NCI-H2227 treated with DMSO at 0.1 percent for 48 hours (cell line): ENCODE data around the gene ARHGEF38.
"Not testable (repeated sequence)": the region's sequence is repeated elsewhere in the genome, so short reads cannot be mapped to it uniquely, and the experiment has no call there.

ENCODE experiments used
- DNase-seq: peaks from one replicate; lab custom pipeline; 2025; lab: John Stamatoyannopoulos, UW

ARHGEF38 gene

DNA sequence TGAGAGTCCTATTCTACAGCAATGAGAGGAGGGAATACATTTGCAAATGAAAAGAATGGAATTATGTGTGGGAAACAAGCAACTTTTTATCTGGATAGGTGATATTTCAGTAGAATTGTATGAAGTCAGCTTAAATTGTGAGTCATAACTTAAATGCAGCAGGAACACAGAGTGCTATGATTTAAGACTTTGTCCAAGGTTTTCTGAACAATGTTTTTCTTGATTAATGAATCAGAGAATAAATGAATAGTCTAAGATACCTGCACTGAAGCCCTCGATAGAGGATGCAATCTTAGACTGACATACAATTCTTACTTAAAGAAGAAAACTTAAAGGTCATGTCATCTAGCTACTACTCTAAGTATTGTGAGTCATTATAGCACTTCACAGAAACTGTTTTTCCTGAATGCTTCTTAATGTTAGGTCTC, 8.0 kb downstream of the ARHGEF38 start:
- DNase-seq: no peak

DNA sequence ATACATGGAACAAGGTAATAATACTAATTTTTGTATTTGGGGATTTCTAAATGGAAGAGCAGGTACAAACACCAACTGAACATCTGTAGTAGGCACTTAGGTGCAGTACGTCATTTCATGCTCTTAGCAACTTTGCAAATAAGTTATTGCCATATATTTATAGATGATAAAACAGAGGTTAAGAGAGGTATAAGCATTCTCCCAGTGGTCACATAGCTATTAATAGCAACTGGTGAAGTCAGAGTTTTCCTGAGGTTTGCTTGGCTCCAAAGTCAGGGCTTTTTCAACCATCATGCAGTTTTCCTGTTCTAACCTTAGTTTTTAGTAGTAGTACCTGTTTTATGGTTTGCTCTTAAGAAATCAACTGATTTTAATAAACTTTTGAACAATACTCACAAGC, 10.9 kb downstream of the ARHGEF38 start:
- DNase-seq: no peak

DNA sequence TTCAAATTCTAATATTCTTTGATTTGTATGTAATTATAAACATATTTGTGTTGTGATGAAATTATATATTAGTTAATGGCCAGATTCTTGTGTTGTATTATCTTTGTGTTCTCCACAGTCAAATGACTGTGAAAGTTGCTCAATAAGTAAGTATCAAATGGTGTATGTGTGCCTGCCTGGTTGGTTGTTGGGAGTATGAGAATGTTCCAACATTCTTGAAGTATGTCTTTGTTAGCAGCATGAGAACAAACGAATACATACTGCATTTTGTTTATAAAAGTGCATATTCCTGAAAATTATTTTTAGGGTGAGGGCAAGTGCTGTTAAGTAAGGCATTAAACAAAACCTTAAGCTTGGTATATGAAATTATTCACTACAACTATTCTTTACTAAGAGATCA, 16.2 kb downstream of the ARHGEF38 start:
- DNase-seq: no peak

DNA sequence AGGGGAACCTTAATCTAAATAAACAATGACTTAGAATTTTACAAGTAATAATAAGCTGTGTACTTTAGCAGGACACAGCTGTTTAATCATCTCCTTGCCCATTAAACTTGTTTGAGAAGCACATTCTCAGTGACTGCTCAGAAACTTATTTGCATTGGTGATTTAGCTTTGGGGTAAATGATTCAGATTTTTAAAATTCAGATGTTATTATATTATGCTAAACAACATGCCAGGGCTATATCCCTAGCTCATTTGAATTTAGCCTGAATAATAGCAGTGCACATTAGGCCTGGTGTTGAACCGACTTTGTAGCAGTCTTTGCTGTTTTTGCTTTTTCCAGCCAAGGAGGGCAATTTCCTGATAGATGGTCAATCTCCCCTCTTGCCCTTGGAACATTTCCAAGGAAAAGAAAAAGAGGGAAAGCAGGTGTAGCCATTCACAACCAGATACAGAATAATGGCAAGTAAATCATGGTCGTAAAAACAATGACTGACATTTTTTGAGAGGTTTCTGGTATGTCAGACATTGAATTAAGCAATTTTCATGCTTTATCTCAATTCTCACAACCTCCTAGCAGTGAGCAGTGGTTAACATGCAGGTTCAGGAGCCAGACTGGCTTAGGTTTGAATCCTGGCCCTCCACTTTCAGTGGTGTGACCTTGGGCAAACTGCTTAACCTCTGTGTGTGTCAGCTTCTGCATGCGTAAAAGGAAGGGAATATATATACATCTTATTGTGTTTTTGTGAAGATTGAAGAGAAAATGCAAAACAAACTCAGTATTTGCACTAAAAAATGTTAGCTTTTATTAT, 16.8 kb downstream of the ARHGEF38 start:
- no peak for DNase-seq

DNA sequence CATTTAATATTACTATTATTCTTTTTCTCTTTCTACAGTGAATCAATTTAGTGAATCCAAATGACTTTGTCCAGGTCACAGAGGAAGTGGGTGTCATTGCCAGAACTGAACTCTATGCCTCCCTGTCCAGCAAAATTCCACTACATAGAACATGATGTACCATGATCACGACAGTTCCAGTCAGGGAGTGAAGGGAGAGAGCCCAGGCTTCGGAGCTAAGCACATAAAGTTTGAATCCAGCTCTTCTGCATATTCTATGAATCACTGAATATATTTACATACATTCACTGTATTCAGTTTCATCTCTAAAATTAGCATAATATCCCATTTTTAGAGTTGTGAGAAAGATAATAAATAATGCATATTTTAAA, 17.4 kb downstream of the ARHGEF38 start:
- no peak for DNase-seq

DNA sequence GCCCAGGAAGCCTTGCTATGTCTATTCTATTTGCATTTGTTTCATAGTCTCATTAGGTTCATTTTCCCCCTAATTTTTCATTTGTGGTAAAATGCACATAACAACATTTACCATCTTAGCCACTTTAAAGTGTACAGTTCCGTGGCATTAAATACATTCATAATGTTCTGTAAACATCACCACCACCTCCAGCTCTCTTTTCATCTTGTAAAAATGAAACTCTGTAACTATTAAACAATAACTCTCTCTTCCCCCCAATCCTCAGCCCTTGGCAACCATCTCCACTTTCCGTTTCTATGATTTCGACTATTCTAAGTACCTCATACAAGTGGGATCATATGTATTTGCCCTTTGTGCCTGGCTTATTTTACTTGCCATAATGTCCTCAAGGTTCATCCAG, 19.9 kb downstream of the ARHGEF38 start:
- DNase-seq: no peak

DNA sequence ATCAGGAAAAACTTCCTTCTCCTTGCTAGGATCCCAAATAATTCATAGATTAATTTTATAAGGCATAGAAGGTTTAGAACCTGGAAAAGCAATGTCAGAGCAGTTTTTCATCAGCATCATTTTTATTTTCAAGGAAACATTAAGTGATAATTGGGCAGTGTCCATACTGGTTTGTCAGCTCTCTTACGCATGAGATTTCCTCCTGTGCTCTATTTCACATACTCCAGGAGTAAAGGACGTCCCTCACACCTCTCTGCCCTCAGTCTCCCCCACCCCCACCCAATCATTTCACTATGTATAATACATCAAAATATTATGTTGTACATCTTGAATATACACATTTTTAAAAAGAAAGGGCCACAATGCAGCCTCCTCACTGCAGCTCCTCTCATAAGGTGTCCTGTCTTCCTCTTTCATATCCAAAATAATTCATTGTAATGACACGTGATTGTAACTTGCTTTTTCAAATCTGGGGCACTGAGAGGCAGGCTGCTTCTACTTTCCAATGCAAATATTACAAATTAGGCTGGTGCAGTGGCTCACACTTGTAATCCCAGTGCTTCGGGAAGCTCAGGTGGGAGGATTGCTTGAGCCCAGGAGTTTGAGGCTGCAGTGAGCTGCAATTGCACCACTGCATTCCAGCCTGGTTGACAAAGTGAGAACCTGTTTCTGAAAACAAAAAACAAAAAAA, 34.4 kb downstream of the ARHGEF38 start:
- DNase-seq: no peak

DNA sequence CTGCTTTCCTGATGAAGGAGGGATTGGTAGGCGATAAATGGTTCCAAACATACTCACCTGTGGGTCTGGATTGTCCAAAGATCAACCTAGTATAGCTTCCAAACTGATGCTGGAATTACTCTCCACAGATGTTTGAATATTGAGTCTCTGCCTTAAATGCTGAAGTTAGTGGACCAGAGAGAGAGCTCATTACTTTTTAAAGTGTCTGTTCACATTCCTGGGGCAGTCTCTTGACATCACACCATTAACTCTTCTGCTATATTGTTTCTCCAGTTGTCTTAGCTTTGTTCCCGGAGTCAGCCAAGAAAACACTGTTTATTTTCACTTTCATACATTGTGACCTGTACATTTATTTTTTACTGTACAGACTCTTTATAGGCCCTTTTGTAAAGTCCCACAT, 35.4 kb downstream of the ARHGEF38 start:
- no peak for DNase-seq

DNA sequence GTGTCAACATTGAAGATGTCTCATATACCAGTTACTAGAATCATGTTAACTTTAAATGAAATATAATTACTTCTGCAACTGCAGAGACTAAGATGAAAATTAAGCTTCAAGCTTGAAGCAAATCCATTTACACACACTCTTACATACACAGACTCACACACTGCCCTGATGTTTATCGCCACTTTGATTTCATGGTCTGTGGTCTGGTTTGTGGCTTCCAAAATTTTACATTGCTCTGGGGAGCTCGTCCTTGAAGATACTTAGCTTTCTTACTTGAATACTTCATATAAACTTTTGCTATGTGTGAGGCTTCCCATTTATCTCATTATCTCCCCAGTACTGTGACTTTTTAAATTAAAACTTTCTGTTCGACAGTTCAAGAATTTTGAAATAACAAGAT, 35.8 kb downstream of the ARHGEF38 start:
- no peak for DNase-seq

DNA sequence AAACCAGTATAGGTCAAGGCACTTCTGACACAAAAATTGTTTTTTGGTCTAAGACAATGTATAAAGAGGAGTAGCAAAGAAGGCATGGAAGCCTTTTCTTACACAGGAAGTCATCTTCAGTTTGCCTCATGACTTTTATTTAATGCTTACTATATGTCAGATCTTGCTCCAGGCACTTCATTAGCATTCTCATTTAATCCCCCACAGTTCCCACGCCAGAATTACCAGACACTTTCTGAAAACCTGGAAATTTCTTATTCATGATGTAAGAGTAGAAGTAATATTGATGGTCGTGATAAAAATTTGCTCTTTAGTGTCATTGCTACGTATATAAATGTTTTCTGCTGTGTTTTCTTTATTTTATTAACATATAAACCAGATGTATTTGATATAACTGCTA, 39.2 kb downstream of the ARHGEF38 start:
- DNase-seq: no peak

DNA sequence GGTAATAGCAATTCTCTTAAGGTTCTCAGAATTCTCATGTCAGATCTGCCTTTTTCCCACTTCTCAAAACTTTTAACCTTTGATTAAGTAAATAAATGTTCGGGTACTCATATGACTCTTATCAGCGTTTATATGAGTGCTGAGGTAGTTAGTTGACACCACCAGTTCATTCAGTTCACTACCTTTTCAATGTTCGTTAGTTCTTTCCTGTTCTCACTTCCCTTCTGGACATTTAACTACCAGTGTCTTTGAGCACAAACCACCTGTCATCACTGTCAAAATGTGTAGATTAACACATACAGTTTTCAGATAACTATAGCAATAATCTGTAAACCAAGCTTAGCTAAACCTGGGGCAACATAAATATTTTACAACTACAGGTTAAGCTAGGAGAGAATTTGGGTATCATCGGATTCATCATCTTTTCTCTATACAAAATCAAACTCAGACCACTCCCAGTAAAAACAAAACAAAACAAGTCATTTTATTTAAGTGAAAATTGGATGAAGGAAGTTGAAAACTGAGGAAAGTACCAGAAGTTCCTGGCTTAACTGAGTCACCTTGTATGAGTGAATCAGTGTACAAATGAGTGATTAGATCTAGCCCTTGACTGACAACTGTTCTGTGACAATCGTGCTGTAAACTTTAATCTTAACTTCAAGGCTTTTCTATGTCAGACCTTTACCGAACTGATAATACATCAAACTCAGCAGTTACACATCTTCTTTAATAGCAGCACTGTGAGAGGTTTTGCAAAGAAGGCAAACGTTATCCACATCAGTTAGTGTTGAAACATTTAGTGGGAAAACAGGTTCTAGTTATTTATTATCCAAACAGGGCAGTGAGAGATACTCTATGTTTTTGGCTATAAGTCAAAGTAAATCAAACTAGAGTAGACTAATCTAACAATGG, 41.9 kb downstream of the ARHGEF38 start:
- DNase-seq: no peak

DNA sequence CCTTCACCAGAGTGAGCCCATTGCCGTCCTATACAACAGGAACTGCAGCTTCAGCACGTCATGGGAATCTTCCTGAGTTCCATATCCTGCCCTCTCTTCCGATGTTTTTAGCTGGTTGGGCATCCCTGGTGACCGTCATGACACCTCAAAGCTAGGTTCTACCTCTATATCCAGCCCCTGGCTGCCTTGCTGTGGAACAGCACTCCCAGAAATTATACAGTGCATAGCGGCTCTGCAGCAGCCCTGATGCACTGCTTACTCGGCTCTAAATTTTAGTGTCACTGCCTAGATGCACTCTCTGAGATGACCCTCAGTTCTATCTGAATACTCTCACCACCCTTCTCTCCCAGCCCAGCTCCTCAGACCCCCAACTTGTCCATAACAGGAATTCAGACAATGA, 44.3 kb downstream of the ARHGEF38 start:
- no peak for DNase-seq

DNA sequence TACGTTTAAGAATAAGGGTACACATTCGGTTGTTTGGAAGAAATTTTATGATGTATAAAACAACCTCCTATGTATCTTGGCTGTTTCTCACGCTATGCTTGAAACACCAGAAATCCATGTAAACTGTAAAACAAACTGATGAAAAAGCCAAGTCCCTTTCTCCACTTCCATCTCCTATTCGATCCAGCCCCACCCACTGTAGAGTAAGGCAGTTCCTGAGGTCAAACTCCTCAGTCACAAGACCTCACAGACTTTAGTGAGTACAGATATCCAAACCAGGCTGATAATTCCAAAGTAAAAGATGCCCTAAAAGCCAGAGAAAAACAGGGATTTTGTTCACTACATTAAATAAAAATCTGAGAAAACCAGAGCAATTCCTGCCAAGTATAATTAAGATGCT, 45.6 kb downstream of the ARHGEF38 start:
- DNase-seq: no peak

DNA sequence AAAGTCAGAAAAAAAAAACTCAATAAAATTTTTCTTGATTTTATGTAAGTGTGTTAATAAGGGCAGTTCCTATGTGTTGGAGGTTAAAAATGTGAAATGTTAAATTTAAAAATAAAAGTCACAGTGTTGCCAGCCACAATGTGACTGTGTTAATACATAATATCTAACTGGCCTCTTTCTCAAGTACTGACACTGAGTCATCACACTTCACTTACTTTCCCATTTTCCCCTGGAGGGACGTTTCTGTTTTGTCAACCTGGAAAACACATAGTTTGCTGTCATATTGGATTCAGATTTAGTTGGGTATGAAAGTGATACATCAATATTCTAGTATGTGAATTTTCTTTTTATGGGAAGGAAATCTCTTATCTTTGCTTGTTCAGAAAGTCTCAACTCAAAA, 46.4 kb downstream of the ARHGEF38 start:
- DNase-seq: no peak

DNA sequence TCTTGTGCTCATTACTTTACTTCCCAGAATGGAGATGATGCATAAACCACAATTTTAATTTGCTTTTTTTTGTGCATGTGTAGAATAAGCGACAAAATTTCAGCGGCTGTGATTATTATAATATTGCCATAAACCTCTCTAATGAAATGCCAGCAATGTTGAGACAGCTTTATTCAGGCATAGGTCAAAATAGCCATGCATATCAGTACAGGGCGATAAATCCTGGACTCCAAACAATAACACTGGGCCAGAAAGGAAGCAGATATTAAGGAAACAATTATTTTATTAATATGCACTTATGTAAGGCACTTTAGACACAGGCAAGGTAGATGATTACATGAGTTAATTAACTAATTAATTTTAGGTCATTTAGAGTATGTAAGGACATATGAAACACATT, 47.1 kb downstream of the ARHGEF38 start:
- no peak for DNase-seq

DNA sequence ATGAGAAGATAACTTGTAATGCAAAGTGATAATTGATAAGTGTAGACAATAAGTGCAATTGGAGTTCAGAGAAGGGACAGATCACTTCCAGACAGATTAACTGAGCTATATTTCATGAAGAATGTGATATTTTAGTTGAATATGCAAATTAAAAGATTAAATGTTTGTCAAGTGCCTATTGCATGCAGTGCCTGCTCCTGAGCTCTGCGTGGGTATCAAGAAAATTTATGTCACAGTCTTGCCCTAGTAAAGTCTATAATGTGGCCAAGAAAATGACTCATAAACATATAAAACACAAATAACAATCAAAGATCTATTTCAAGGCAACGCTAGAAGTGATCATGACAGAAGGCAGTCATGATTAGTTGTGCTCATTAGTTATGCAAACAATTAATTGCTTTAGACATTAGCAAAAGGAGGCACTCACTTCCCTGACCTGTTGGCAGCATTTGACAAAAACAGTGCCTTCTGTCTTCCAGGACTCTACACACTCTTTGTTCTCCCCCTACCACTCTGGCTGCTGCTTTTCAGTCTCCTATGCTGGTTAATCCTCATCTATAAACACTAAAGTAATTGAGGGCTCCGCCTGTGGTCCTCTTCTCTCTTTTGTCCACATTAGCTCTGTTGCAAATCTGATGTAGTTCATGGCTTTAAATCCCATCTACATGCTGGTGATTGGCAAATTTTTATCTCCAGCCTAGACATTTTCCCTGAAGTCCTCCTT, 47.7 kb downstream of the ARHGEF38 start:
- DNase-seq: no peak

DNA sequence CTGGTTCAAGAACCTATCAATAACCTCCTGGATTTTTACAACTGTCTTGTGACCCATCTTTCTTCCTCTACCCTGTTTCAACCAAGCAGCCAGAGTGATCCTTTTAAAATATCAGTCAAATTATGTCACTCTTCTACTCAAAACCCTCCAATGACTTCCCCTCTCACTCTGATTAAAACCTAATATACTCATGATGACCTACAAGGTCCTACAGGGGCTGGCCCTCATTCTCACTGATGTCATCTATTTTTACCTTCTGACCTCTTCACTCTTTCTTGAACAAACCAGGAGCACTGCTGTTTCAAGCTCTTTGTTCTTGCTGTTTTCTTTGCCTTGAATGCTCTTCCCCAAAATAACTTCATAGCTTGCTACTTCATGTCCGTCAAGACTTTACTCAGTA, 48.5 kb downstream of the ARHGEF38 start:
- no peak for DNase-seq

DNA sequence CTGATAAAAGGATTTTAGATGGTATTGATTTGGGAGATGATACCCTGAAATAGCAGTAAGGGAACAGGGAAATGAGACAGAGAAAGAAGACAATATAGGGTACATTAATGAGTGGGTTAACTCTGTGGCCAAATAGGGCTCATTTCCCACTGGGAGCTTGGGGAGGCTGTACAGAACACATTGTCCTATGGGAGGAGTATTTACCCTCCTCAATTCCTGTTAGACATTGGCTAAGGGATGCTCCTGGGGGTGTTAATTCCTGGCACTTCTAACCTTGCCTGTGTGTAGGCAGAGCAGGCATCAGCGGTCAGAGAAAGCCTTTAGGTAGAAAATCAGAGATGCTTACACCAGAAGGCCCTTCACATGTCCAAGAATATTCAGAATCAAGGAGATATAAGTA, 49.0 kb downstream of the ARHGEF38 start:
- DNase-seq: no peak

DNA sequence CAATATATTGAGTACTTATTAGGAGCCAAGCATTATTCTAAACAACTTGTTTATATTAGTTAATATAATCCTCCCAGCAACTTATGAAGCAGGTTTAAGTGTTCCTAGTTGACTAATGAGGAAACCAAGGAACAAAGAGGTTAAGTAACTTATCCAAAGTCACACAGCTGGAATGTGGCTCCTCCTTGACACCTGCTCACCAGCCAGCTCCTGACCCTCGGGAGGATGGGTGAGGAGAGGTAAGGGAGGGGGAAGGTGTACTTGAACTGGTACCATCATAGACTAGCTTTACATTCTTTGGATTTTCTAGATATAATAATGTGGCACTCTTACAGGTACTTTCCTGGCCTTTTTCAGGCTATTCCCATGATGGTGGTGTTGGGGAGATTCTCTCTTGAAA, 50.7 kb downstream of the ARHGEF38 start:
- no peak for DNase-seq

DNA sequence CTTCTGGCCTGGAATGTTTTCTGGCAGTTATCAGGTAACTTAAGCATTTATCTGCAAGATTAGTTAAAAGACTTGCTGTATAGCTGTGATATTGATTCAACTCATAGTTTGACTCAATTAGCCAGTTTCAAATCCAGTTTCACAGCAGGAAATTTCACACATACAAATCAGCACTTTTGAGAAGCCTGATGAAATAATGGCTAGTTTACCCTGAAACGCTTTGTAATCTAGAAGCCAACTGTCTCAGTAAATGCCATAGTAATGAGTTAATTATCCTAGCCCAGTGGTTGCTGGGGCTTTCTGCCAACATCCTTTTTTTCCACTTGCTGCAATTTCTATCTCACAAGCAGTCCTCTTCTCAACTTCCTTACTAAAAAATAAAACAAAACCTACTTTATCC, 53.1 kb downstream of the ARHGEF38 start:
- DNase-seq: no peak

DNA sequence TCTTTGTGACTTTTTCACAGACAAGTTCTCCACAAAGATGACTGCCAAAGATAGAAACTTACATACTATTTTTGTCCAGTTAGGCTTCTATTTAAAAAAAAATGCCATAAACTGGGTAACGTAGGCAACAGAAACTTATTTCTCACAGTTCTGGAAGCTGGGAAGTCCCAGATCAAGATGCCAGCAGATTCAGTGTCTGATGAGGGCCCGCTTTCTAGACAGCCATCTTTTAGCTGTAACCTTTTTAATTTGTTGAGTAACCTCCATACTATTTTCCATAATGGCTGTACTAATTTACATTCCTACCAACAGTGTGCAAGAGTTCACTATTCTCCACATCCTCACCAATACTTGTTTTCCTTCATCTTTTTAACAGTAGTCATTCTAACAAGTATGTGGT, 55.5 kb downstream of the ARHGEF38 start:
- DNase-seq: no peak

DNA sequence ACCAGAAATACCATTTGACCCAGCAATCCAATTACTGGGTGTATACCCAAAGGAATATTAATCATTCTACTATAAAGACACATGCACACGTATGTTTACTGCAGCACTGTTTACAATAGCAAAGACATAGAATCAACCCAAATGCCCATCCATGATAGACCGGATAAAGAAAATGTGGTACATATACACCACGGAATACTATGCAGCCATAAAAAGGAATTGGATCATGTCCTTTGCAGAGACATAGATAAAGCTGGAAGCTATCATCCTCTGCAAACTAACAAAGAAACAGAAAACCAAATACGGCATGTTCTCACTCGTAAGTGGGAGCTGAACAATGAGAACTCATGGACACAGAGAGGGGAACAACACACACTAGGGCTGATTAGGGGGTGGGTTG, 57.4 kb downstream of the ARHGEF38 start:
- not testable (repeated sequence) for DNase-seq
